Measurements from ENCODE around the gene SVOPL.

DNA sequence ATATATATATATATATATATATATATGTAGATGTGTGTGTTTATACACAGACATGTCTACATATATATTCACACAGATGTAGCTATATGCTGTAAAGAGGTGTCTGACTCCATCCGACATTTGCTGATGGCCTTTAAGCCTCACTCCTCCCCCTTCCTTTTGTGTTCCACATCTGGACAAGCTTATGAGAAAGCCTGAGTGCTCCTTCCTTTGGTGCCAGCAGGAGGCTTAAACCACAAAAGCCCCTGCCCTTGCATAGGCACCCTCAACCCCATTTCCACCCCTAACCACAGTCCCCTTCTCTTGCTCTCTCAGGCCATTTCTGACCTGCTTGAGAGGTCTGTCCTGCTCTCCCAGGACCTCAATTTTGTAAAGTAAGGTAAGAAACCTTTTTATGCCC is 98.7 kb downstream of the SVOPL start:
- no peak for TF ChIP-seq CTCF (IDR thresholded peaks at IDR 0.05)
- TF ChIP-seq POLR2AphosphoS5 (IDR thresholded peaks at IDR 0.05) = no peak

Measured in suprapubic skin (tissue), 3 donors.